WTC11 (cell line): ENCODE measurements around the gene SNRNP200. TPM values are rescaled to one million over a fixed set of nuclear protein-coding genes. Genes with fewer than 3 reads are reported as not detected.

ENCODE experiments used
- ATAC-seq: fragments of 200-7000 bp; cut with Tn5 transposase; 2 replicates; pipeline ENCODE4 v1.10.0; 2021; ENCODE audit warnings: mild to moderate bottlenecking, moderate library complexity
- CTCF ChIA-PET: fragments of 300-600 bp; sonication (Branson Sonifier 250); formaldehyde crosslinking; loops from one replicate; lab custom pipeline; 2021; ENCODE audit warnings: antibody characterized with exemption; lab: Charles Lee
- POLR2A ChIA-PET: fragments of 350-600 bp; sonication (Branson Sonifier 250); formaldehyde crosslinking; loops from one replicate; lab custom pipeline; 2021; ENCODE audit warnings: antibody characterized with exemption; lab: Charles Lee
- DNase-seq: peaks from one replicate; pipeline ENCODE4 v3.0.0; 2021; ENCODE audit warnings: low spot score
- H3K27ac Mint-ChIP-seq: 2 replicates; pipeline ENCODE4 v1.8.0; 2021; ENCODE audit warnings: mixed read lengths
- H3K27me3 Mint-ChIP-seq: 2 replicates; pipeline ENCODE4 v1.8.0; 2021; ENCODE audit warnings: low read depth, mild to moderate bottlenecking, moderate library complexity, mixed read lengths
- H3K36me3 Mint-ChIP-seq: 2 replicates; pipeline ENCODE4 v1.8.0; 2021; ENCODE audit warnings: mixed read lengths
- H3K4me1 Mint-ChIP-seq: 2 replicates; pipeline ENCODE4 v1.8.0; 2022; ENCODE audit warnings: mixed read lengths
- H3K4me3 Mint-ChIP-seq: 2 replicates; pipeline ENCODE4 v1.8.0; 2021; ENCODE audit warnings: mild to moderate bottlenecking, moderate library complexity, mixed read lengths
- H3K9me3 Mint-ChIP-seq: 2 replicates; pipeline ENCODE4 v1.8.0; 2021; ENCODE audit warnings: mixed read lengths
- ATF1 ChIP-seq: sonication (generic); formaldehyde crosslinking; IDR thresholded peaks from 2 replicates; pipeline ENCODE4 v1.8.1; 2023; ENCODE audit warnings: mild to moderate bottlenecking, moderate library complexity, missing genetic modification reagents
- CREB1 ChIP-seq: sonication (generic); formaldehyde crosslinking; IDR thresholded peaks from 2 replicates; pipeline ENCODE4 v1.8.0; 2023; ENCODE audit warnings: mild to moderate bottlenecking, missing genetic modification reagents
- ELF4 ChIP-seq: sonication (generic); formaldehyde crosslinking; IDR thresholded peaks from 2 replicates; pipeline ENCODE4 v1.8.1; 2022; ENCODE audit warnings: low read depth, mild to moderate bottlenecking, moderate library complexity, missing genetic modification reagents
- ETV6 ChIP-seq: sonication (generic); formaldehyde crosslinking; IDR thresholded peaks from 2 replicates; pipeline ENCODE4 v1.8.1; 2022; ENCODE audit warnings: mild to moderate bottlenecking, missing genetic modification reagents
- FOXK1 ChIP-seq: sonication (generic); formaldehyde crosslinking; IDR thresholded peaks from 2 replicates; pipeline ENCODE4 v1.8.0; 2022; ENCODE audit warnings: mild to moderate bottlenecking, moderate library complexity, missing genetic modification reagents
- MYBL2 ChIP-seq: sonication (generic); formaldehyde crosslinking; IDR thresholded peaks from 2 replicates; pipeline ENCODE4 v1.8.1; 2023; ENCODE audit warnings: mild to moderate bottlenecking, moderate library complexity, missing genetic modification reagents
- NFATC4 ChIP-seq: fragments of 250-450 bp; sonication (Bioruptor Pico); IDR thresholded peaks from 2 replicates; pipeline ENCODE4 v1.9.0; 2021; ENCODE audit warnings: mild to moderate bottlenecking
- NFE2L1 ChIP-seq: sonication (generic); formaldehyde crosslinking; IDR thresholded peaks from 2 replicates; pipeline ENCODE4 v1.8.1; 2023; ENCODE audit warnings: missing genetic modification reagents
- NR1H2 ChIP-seq: sonication (generic); formaldehyde crosslinking; IDR thresholded peaks from 2 replicates; pipeline ENCODE4 v1.9.0; 2021; ENCODE audit warnings: mild to moderate bottlenecking, moderate library complexity, missing genetic modification reagents
- PRRX2 ChIP-seq: fragments of 250-450 bp; sonication (Bioruptor Pico); IDR thresholded peaks from 2 replicates; pipeline ENCODE4 v1.8.0; 2021; ENCODE audit warnings: mild to moderate bottlenecking
- RORB ChIP-seq: fragments of 250-450 bp; sonication (Bioruptor Pico); IDR thresholded peaks from 2 replicates; pipeline ENCODE4 v1.9.0; 2021; ENCODE audit warnings: mild to moderate bottlenecking
- SMAD4 ChIP-seq: sonication (generic); formaldehyde crosslinking; IDR thresholded peaks from 2 replicates; pipeline ENCODE4 v1.8.0; 2022; ENCODE audit warnings: mild to moderate bottlenecking, missing genetic modification reagents
- SP1 ChIP-seq: sonication (generic); formaldehyde crosslinking; conservative IDR thresholded peaks from 2 replicates; pipeline ENCODE4 v1.8.1; 2022; ENCODE audit warnings: missing genetic modification reagents
- TEAD4 ChIP-seq: sonication (generic); formaldehyde crosslinking; IDR thresholded peaks from 2 replicates; pipeline ENCODE4 v1.8.0; 2022; ENCODE audit warnings: mild to moderate bottlenecking, missing genetic modification reagents
- ZBTB21 ChIP-seq: sonication (generic); formaldehyde crosslinking; IDR thresholded peaks from 2 replicates; pipeline ENCODE4 v1.8.1; 2023; ENCODE audit warnings: mild to moderate bottlenecking, missing genetic modification reagents, borderline replicate concordance
- ZNF219 ChIP-seq: sonication (generic); formaldehyde crosslinking; IDR thresholded peaks from 2 replicates; pipeline ENCODE4 v1.8.0; 2023; ENCODE audit warnings: missing genetic modification reagents, mild to moderate bottlenecking, borderline replicate concordance
- total RNA-seq: library from RNA; stranded (reverse); gene quantifications from 3 replicates; pipeline ENCODE4 v1.2.3, GENCODE V29; 2021
- TF ChIP-seq, protein P1 (sequence below): sonication (generic); formaldehyde crosslinking; conservative IDR thresholded peaks from 2 replicates; pipeline ENCODE4 v1.8.1; 2023; ENCODE audit warnings: mild to moderate bottlenecking, low read depth, missing genetic modification reagents, moderate library complexity
- TF ChIP-seq, protein P2 (sequence below): sonication (generic); formaldehyde crosslinking; IDR thresholded peaks from 2 replicates; pipeline ENCODE4 v1.8.1; 2022; ENCODE audit warnings: low read depth, missing genetic modification reagents, borderline replicate concordance
- TF ChIP-seq, protein P3 (sequence below): sonication (generic); formaldehyde crosslinking; IDR thresholded peaks from 2 replicates; pipeline ENCODE4 v1.8.1; 2022; ENCODE audit warnings: missing genetic modification reagents, borderline replicate concordance
- TF ChIP-seq, protein P4 (sequence below): sonication (generic); formaldehyde crosslinking; IDR thresholded peaks from 2 replicates; pipeline ENCODE4 v1.8.1; 2022; ENCODE audit warnings: mild to moderate bottlenecking, moderate library complexity, missing genetic modification reagents
- TF ChIP-seq, protein P5 (sequence below): sonication (generic); formaldehyde crosslinking; IDR thresholded peaks from 2 replicates; pipeline ENCODE4 v1.8.1; 2023; ENCODE audit warnings: mild to moderate bottlenecking, missing genetic modification reagents, borderline replicate concordance
- TF ChIP-seq, protein P6 (sequence below): fragments of 250-450 bp; sonication (Bioruptor Pico); IDR thresholded peaks from 2 replicates; pipeline ENCODE4 v1.9.0; 2021; ENCODE audit warnings: mild to moderate bottlenecking

The SNRNP200 gene
- total RNA-seq, 1 experiment from 2014 or later: 226 TPM

DNA sequence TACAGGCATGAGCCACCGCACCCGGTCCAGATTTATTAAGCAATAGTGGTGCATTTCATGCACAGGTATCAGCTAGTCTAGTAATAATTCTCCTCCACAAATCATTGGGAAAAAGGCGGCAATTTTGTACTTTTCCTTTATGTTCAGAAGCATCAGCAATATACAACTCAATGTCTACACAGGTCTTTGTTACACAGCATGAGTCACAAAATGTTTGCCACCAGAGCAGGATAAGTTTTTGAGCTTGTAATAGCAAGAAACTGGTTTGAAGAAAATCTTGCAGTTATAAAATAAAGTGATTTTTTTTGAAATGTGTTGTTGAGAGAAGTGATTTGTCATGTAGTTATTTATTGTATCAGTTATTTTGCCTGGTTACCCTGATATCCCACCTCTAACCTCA lies 15.0 kb upstream of the SNRNP200 start:
- Mint-ChIP-seq H3K4me3 (peak overlapping the region; percentile 90), H3K27me3 (peaks cover 61% of the 10 kb centered on the region), H3K4me1 (peaks cover 17% of the 10 kb centered on the region), H3K36me3 (no peaks in the 10 kb centered on the region), H3K9me3 (no peaks in the 10 kb centered on the region), H3K27ac (no peak overlapping the region)
- TF ChIP-seq, protein P1, sequence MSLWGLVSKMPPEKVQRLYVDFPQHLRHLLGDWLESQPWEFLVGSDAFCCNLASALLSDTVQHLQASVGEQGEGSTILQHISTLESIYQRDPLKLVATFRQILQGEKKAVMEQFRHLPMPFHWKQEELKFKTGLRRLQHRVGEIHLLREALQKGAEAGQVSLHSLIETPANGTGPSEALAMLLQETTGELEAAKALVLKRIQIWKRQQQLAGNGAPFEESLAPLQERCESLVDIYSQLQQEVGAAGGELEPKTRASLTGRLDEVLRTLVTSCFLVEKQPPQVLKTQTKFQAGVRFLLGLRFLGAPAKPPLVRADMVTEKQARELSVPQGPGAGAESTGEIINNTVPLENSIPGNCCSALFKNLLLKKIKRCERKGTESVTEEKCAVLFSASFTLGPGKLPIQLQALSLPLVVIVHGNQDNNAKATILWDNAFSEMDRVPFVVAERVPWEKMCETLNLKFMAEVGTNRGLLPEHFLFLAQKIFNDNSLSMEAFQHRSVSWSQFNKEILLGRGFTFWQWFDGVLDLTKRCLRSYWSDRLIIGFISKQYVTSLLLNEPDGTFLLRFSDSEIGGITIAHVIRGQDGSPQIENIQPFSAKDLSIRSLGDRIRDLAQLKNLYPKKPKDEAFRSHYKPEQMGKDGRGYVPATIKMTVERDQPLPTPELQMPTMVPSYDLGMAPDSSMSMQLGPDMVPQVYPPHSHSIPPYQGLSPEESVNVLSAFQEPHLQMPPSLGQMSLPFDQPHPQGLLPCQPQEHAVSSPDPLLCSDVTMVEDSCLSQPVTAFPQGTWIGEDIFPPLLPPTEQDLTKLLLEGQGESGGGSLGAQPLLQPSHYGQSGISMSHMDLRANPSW (CRISPR knock-in tag): no peak
- TF ChIP-seq TEAD4 (CRISPR knock-in tag) (no peak), RORB (CRISPR knock-in tag) (no peak), MYBL2 (CRISPR knock-in tag) (no peak), ATF1 (CRISPR knock-in tag) (no peak), NFATC4 (CRISPR knock-in tag) (no peak)
- TF ChIP-seq, protein P2, sequence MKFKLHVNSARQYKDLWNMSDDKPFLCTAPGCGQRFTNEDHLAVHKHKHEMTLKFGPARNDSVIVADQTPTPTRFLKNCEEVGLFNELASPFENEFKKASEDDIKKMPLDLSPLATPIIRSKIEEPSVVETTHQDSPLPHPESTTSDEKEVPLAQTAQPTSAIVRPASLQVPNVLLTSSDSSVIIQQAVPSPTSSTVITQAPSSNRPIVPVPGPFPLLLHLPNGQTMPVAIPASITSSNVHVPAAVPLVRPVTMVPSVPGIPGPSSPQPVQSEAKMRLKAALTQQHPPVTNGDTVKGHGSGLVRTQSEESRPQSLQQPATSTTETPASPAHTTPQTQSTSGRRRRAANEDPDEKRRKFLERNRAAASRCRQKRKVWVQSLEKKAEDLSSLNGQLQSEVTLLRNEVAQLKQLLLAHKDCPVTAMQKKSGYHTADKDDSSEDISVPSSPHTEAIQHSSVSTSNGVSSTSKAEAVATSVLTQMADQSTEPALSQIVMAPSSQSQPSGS (CRISPR knock-in tag): no peak
- ATAC-seq (no peak), DNase-seq (no peak)
- ChIA-PET CTCF (interaction anchor here (0.6 to 2.4 kb wide), 5 partner anchors 12 to 189 kb away, joined by 3 to 18 read pairs (median 5); partner anchors contain the start of gene ASTL), POLR2A (interaction anchor here (0.6 kb wide), 1 partner anchor 420 kb away, joined by 4 read pairs; no protein-coding TSS in a partner anchor)

DNA sequence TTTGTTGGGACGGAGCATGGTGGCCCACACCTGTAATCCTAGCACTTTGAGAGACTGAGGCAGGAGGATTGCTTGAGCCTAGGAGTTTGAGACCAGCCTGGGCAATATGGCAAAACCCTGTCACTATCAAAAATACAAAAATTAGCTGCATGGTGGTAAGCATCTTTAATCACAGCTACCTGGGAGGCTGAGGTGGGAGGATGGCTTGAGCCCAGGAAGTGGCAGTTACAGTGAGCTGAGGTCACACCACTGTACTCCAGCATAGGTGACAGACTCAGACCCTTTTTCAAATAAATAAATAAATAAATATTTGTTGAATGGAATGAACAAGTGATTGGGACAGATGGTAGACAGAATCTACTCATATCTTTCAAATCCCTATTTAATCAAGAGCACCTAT lies 14.1 kb upstream of the SNRNP200 start:
- H3K36me3 Mint-ChIP-seq: no peaks in the 10 kb centered on the region
- ChIA-PET POLR2A (no interaction called here), CTCF (no interaction called here)
- no peak overlapping the region for H3K4me3 Mint-ChIP-seq
- peaks cover 12% of the 10 kb centered on the region for H3K4me1 Mint-ChIP-seq
- no peak overlapping the region for H3K27ac Mint-ChIP-seq
- H3K9me3 Mint-ChIP-seq: no peaks in the 10 kb centered on the region
- ATAC-seq (no peak), DNase-seq (no peak)
- peaks cover 56% of the 10 kb centered on the region for H3K27me3 Mint-ChIP-seq
- TF ChIP-seq NFATC4 (CRISPR knock-in tag) (no peak), SP1 (CRISPR knock-in tag) (no peak), NFE2L1 (CRISPR knock-in tag) (no peak), SMAD4 (CRISPR knock-in tag) (no peak), CREB1 (CRISPR knock-in tag) (no peak), ELF4 (CRISPR knock-in tag) (no peak), NR1H2 (CRISPR knock-in tag) (no peak), FOXK1 (CRISPR knock-in tag) (no peak), ZBTB21 (CRISPR knock-in tag) (no peak), PRRX2 (CRISPR knock-in tag) (no peak), ZNF219 (CRISPR knock-in tag) (no peak), ETV6 (CRISPR knock-in tag) (no peak)
- TF ChIP-seq, protein P3, sequence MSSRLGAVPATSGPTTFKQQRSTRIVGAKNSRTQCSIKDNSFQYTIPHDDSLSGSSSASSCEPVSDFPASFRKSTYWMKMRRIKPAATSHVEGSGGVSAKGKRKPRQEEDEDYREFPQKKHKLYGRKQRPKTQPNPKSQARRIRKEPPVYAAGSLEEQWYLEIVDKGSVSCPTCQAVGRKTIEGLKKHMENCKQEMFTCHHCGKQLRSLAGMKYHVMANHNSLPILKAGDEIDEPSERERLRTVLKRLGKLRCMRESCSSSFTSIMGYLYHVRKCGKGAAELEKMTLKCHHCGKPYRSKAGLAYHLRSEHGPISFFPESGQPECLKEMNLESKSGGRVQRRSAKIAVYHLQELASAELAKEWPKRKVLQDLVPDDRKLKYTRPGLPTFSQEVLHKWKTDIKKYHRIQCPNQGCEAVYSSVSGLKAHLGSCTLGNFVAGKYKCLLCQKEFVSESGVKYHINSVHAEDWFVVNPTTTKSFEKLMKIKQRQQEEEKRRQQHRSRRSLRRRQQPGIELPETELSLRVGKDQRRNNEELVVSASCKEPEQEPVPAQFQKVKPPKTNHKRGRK (CRISPR knock-in tag): no peak
- TF ChIP-seq, protein P4, sequence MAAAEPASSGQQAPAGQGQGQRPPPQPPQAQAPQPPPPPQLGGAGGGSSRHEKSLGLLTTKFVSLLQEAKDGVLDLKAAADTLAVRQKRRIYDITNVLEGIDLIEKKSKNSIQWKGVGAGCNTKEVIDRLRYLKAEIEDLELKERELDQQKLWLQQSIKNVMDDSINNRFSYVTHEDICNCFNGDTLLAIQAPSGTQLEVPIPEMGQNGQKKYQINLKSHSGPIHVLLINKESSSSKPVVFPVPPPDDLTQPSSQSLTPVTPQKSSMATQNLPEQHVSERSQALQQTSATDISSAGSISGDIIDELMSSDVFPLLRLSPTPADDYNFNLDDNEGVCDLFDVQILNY: no peak
- TF ChIP-seq, protein P5, sequence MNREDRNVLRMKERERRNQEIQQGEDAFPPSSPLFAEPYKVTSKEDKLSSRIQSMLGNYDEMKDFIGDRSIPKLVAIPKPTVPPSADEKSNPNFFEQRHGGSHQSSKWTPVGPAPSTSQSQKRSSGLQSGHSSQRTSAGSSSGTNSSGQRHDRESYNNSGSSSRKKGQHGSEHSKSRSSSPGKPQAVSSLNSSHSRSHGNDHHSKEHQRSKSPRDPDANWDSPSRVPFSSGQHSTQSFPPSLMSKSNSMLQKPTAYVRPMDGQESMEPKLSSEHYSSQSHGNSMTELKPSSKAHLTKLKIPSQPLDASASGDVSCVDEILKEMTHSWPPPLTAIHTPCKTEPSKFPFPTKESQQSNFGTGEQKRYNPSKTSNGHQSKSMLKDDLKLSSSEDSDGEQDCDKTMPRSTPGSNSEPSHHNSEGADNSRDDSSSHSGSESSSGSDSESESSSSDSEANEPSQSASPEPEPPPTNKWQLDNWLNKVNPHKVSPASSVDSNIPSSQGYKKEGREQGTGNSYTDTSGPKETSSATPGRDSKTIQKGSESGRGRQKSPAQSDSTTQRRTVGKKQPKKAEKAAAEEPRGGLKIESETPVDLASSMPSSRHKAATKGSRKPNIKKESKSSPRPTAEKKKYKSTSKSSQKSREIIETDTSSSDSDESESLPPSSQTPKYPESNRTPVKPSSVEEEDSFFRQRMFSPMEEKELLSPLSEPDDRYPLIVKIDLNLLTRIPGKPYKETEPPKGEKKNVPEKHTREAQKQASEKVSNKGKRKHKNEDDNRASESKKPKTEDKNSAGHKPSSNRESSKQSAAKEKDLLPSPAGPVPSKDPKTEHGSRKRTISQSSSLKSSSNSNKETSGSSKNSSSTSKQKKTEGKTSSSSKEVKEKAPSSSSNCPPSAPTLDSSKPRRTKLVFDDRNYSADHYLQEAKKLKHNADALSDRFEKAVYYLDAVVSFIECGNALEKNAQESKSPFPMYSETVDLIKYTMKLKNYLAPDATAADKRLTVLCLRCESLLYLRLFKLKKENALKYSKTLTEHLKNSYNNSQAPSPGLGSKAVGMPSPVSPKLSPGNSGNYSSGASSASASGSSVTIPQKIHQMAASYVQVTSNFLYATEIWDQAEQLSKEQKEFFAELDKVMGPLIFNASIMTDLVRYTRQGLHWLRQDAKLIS: no peak
- TF ChIP-seq, protein P6, sequence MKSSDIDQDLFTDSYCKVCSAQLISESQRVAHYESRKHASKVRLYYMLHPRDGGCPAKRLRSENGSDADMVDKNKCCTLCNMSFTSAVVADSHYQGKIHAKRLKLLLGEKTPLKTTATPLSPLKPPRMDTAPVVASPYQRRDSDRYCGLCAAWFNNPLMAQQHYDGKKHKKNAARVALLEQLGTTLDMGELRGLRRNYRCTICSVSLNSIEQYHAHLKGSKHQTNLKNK (CRISPR knock-in tag): no peak
